SK-N-SH (cell line): ENCODE results near the gene TTC39C. TPM values are rescaled to one million over a fixed set of nuclear protein-coding genes. Genes with fewer than 3 reads are reported as not detected.

Source experiments
- CTCF ChIA-PET: fragments of 300-600, 350-600 bp; formaldehyde crosslinking; extraction: SDS; loops from one replicate; lab custom pipeline; 2021; lab: Yijun Ruan, JAX
- POLR2A ChIA-PET: fragments of 350-600 bp; sonication (Branson Sonifier 250); formaldehyde crosslinking; extraction: SDS; loops from one replicate; lab custom pipeline; 2020; ENCODE audit warnings: antibody characterized with exemption, inconsistent platforms; lab: Yijun Ruan, JAX
- DNase-seq: peaks from one replicate; pipeline ENCODE4 v3.0.0; 2012
- H2AFZ ChIP-seq: fragments of 200-600 bp; sonication (generic); 2 replicates; pipeline ENCODE4 v1.8.1; 2016; ENCODE audit warnings: antibody characterized with exemption, mild to moderate bottlenecking, low read depth
- H3F3A ChIP-seq: fragments of 200-600 bp; sonication (generic); replicated peaks from 2 replicates; pipeline ENCODE3; 2016; ENCODE audit warnings: antibody characterized with exemption, mild to moderate bottlenecking; ENCODE audit not compliant: insufficient read depth
- H3K27ac ChIP-seq, 2 experiments: fragments of 200-500 bp in 1 of 2; fragments of 200-600 bp in 1 of 2; sonication (Bioruptor generic) in 1 of 2; sonication (generic), shearing (Covaris generic) in 1 of 2; 2 replicates each; pipeline versions ENCODE4 v1.5.1 to v1.6.1; 2014 to 2016; ENCODE audit warnings: low read depth in 2 of 2, inconsistent platforms in 1 of 2, low read length in 1 of 2, mild to moderate bottlenecking in 1 of 2, mixed read lengths in 1 of 2
- H3K27me3 ChIP-seq: fragments of 200-600 bp; sonication (generic), shearing (Covaris generic); 2 replicates; pipeline ENCODE4 v1.6.1; 2016; ENCODE audit warnings: mixed run types; ENCODE audit not compliant: insufficient read depth
- H3K36me3 ChIP-seq, 2 experiments: fragments of 200-500 bp in 1 of 2; fragments of 200-600 bp in 1 of 2; sonication (Bioruptor generic) in 1 of 2; sonication (generic) in 1 of 2; replicated peaks in 1 of 2; 2 replicates each; pipeline versions ENCODE3 to v1.5.1; 2014 to 2016; ENCODE audit warnings: low read length in 1 of 2, mild to moderate bottlenecking in 1 of 2; ENCODE audit not compliant: insufficient read depth in 2 of 2, control insufficient read depth in 1 of 2
- H3K4me1 ChIP-seq, 2 experiments: fragments of 200-500 bp in 1 of 2; fragments of 200-600 bp in 1 of 2; sonication (Bioruptor generic) in 1 of 2; sonication (generic), shearing (Covaris generic) in 1 of 2; 2 replicates each; pipeline versions ENCODE4 v1.5.1 to v1.6.1; 2014 to 2016; ENCODE audit warnings: low read depth in 1 of 2, low read length in 1 of 2, mixed run types in 1 of 2; ENCODE audit not compliant: insufficient read depth in 2 of 2, control insufficient read depth in 1 of 2
- H3K4me2 ChIP-seq: fragments of 200-600 bp; sonication (generic), shearing (Covaris generic); 2 replicates; pipeline ENCODE4 v1.6.1; 2017; ENCODE audit warnings: mixed run types
- H3K4me3 ChIP-seq, 2 experiments: fragments of 200-500 bp in 1 of 2; fragments of 200-600 bp in 1 of 2; sonication (Bioruptor generic) in 1 of 2; sonication (generic), shearing (Covaris generic) in 1 of 2; 2 replicates each; pipeline versions ENCODE4 v1.5.1 to v1.8.1; 2014 to 2016; ENCODE audit warnings: low read depth in 2 of 2, inconsistent platforms in 1 of 2, low read length in 1 of 2, mild to moderate bottlenecking in 1 of 2, mixed read lengths in 1 of 2, moderate library complexity in 1 of 2
- H3K79me2 ChIP-seq: fragments of 200-600 bp; sonication (generic); 2 replicates; pipeline ENCODE4 v1.8.1; 2017; ENCODE audit warnings: mild to moderate bottlenecking; ENCODE audit not compliant: insufficient read depth
- H3K9ac ChIP-seq: fragments of 200-600 bp; sonication (generic); 2 replicates; pipeline ENCODE4 v1.6.1; 2017; ENCODE audit warnings: mixed run types
- H3K9me2 ChIP-seq: fragments of 200-600 bp; sonication (generic); 2 replicates; pipeline ENCODE4 v1.6.1; 2017; ENCODE audit warnings: mixed run types
- H3K9me3 ChIP-seq: fragments of 200-600 bp; sonication (generic); 2 replicates; pipeline ENCODE4 v1.6.1; 2017; ENCODE audit warnings: mixed run types, mild to moderate bottlenecking, moderate library complexity
- H4K20me1 ChIP-seq: fragments of 200-600 bp; sonication (generic); 2 replicates; pipeline ENCODE4 v1.6.1; 2017; ENCODE audit warnings: mild to moderate bottlenecking, mixed run types; ENCODE audit not compliant: insufficient read depth
- CHD2 ChIP-seq: fragments of 150-350 bp; IDR thresholded peaks from 2 replicates; pipeline ENCODE4 v1.6.1; 2018; ENCODE audit warnings: low read length; ENCODE audit not compliant: partially characterized antibody
- EP300 ChIP-seq, 2 experiments: IDR thresholded peaks; 2 replicates each; pipeline versions ENCODE4 v1.4.0 to v1.6.1; 2012; ENCODE audit warnings: borderline replicate concordance in 1 of 2, low read depth in 1 of 2, low read length in 1 of 2
- GATA2 ChIP-seq: sonication (generic); formaldehyde crosslinking; IDR thresholded peaks from 2 replicates; pipeline ENCODE4 v1.5.0; 2020; ENCODE audit warnings: mild to moderate bottlenecking, missing genetic modification reagents
- JUND ChIP-seq: IDR thresholded peaks from 2 replicates; pipeline ENCODE4 v1.4.0; 2012
- MXI1 ChIP-seq: IDR thresholded peaks from 2 replicates; pipeline ENCODE4 v1.6.1; 2012; ENCODE audit warnings: mild to moderate bottlenecking, low read depth, low read length, improper control_type of control experiment
- NRF1 ChIP-seq: IDR thresholded peaks from 2 replicates; pipeline ENCODE4 v1.6.1; 2012; ENCODE audit warnings: low read depth, mild to moderate bottlenecking, low read length
- RCOR1 ChIP-seq: fragments of 150-350 bp; IDR thresholded peaks from 2 replicates; pipeline ENCODE4 v1.6.1; 2017; ENCODE audit warnings: antibody characterized with exemption, low read length
- RXRA ChIP-seq: IDR thresholded peaks from 2 replicates; pipeline ENCODE4 v1.4.0; 2012; ENCODE audit warnings: low read depth, mild to moderate bottlenecking, borderline replicate concordance
- TAF1 ChIP-seq: IDR thresholded peaks from 2 replicates; pipeline ENCODE4 v1.6.1; 2012; ENCODE audit warnings: low read depth, mild to moderate bottlenecking, low read length, moderate library complexity, borderline replicate concordance
- WGBS: methylation state at CpG from one replicate; pipeline ENCODE4 v1.1.6; 2017; ENCODE audit warnings: low lambda C conversion rate; 5-methylcytosine and 5-hydroxymethylcytosine counted together
- polyA plus RNA-seq, 3 experiments: library from polyadenylated mRNA; depleted of rRNA; stranded (reverse); fragments of >200 nt; gene quantifications; 2 replicates each; pipeline ENCODE4 v1.2.3, GENCODE V29; 2012
- TF ChIP-seq, protein P1 (sequence below): IDR thresholded peaks from 2 replicates; pipeline ENCODE4 v1.6.1; 2012; ENCODE audit warnings: mild to moderate bottlenecking, low read depth, low read length, moderate library complexity
- TF ChIP-seq, protein P2 (sequence below): IDR thresholded peaks from 2 replicates; pipeline ENCODE4 v1.4.0; 2012; ENCODE audit warnings: low read depth
- TF ChIP-seq, protein P3 (sequence below): fragments of 150-350 bp; IDR thresholded peaks from 2 replicates; pipeline ENCODE4 v1.6.1; 2016; ENCODE audit warnings: mild to moderate bottlenecking, low read depth, low read length

The TTC39C gene
- polyA plus RNA-seq, 1 of the 3 experiments (the other 2 are of a cell fraction), result 8.6 TPM

DNA sequence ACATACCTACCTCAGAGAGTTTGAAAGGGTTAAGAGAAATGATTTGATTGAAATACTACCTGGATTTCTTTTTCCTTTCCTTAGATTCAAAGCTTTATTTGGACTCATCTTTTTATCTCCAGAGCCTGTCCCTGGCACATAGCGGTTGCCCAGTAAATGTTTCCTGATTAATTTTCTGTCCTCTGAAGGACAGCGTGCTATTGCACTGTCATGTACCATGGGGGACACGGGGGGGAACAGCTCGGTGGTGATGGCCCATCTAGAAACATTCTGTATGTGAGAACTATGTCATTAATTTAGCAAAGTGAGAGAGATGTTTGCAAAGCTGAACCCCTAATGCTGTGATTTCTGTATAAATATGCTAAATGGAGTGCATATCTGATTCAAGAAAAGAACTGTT, 97.9 kb downstream of the TTC39C start (continued):
- TF ChIP-seq, protein P1, sequence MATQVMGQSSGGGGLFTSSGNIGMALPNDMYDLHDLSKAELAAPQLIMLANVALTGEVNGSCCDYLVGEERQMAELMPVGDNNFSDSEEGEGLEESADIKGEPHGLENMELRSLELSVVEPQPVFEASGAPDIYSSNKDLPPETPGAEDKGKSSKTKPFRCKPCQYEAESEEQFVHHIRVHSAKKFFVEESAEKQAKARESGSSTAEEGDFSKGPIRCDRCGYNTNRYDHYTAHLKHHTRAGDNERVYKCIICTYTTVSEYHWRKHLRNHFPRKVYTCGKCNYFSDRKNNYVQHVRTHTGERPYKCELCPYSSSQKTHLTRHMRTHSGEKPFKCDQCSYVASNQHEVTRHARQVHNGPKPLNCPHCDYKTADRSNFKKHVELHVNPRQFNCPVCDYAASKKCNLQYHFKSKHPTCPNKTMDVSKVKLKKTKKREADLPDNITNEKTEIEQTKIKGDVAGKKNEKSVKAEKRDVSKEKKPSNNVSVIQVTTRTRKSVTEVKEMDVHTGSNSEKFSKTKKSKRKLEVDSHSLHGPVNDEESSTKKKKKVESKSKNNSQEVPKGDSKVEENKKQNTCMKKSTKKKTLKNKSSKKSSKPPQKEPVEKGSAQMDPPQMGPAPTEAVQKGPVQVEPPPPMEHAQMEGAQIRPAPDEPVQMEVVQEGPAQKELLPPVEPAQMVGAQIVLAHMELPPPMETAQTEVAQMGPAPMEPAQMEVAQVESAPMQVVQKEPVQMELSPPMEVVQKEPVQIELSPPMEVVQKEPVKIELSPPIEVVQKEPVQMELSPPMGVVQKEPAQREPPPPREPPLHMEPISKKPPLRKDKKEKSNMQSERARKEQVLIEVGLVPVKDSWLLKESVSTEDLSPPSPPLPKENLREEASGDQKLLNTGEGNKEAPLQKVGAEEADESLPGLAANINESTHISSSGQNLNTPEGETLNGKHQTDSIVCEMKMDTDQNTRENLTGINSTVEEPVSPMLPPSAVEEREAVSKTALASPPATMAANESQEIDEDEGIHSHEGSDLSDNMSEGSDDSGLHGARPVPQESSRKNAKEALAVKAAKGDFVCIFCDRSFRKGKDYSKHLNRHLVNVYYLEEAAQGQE, result no peak
- TF ChIP-seq TAF1, result no peak
- TF ChIP-seq, protein P2, sequence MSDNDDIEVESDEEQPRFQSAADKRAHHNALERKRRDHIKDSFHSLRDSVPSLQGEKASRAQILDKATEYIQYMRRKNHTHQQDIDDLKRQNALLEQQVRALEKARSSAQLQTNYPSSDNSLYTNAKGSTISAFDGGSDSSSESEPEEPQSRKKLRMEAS, result no peak
- TF ChIP-seq NRF1, result no peak
- TF ChIP-seq RXRA, result no peak
- TF ChIP-seq, protein P3, sequence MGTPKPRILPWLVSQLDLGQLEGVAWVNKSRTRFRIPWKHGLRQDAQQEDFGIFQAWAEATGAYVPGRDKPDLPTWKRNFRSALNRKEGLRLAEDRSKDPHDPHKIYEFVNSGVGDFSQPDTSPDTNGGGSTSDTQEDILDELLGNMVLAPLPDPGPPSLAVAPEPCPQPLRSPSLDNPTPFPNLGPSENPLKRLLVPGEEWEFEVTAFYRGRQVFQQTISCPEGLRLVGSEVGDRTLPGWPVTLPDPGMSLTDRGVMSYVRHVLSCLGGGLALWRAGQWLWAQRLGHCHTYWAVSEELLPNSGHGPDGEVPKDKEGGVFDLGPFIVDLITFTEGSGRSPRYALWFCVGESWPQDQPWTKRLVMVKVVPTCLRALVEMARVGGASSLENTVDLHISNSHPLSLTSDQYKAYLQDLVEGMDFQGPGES, result no peak
- no peak for TF ChIP-seq GATA2
- TF ChIP-seq EP300 (IDR thresholded peaks at IDR 0.05; ENCODE audit: borderline replicate concordance in 1 of 2, low read depth in 1 of 2, low read length in 1 of 2), result no peak

DNA sequence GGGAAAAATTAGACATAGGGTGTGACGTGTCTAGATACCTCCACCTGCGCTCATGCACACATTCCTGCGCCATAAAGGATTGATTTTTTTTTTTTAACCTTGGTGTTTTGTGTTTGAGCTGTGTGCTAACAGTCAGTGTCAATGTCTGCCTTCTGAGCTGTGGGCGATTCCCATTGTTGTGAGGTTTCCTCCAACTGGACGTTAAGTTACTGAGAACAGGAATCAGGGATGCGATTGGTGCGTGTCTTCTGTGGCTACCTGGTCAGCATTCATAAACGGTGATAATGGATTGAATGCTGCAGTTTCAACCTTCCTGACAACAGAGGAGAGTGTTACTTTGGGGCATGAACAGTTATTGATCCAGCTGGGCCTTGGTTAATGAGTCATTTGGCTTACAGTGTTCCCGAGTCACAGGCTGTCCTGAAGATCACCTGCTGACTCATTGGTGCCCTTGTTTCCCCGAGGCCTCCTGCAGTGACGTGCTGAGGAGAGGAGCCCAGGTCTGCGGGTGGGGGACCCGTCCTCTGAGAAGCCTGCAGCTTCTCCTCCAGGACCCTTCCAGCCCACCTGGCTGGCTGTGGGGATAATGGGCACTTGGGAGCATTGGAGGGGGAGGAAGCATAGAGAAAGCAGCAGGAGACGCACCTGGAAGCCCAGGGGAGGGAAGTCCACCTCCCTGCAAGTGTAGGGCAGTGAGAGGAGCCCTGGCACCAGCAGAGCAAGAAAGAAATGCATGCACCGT, 98.5 kb downstream of the TTC39C start:
- no peak for DNase-seq

More for the DNA sequence above, 98.5 kb downstream of the TTC39C start:
- Histone ChIP-seq H3K9me3 (no peaks in the 10 kb centered on the region), H3K27ac (no peak overlapping the region), H3K36me3 (no peaks in the 10 kb centered on the region), H3K9me2 (no peaks in the 10 kb centered on the region), H3K4me1 (no peaks in the 10 kb centered on the region; a peak in 1 of 4 replicates), H4K20me1 (no peaks in the 10 kb centered on the region), H3K4me3 (no peak overlapping the region), H3K9ac (no peak overlapping the region), H3K79me2 (no peaks in the 10 kb centered on the region), H3K27me3 (no peaks in the 10 kb centered on the region), H3F3A (no peaks in the 10 kb centered on the region), H2AFZ (no peak overlapping the region), H3K4me2 (no peak overlapping the region)
- no peak for TF ChIP-seq JUND
- no peak for TF ChIP-seq MXI1
- no peak for TF ChIP-seq CHD2
- no peak for TF ChIP-seq RCOR1
- POLR2A ChIA-PET, result no interaction called here
- CTCF ChIA-PET, result interaction anchor here (1.0 to 1.4 kb wide), 3 partner anchors 73 to 194 kb away, joined by 3 to 4 read pairs (median 3); no protein-coding TSS in a partner anchor
- 79% methylated on average over 14 of the region's 15 CpGs for WGBS
